HG02885 (cell line): ENCODE measurements around the gene PCP4L1.
"Not testable (repeated sequence)": the region's sequence is repeated elsewhere in the genome, so short reads cannot be mapped to it uniquely, and the experiment has no call there.

Experiments used
- ATAC-seq: cut with Tn5 transposase; IDR thresholded peaks from one replicate; pipeline ENCODE4 v1.9.1; 2021; ENCODE audit warnings: mild to moderate bottlenecking; ENCODE audit not compliant: unreplicated experiment, poor library complexity

Gene PCP4L1

DNA sequence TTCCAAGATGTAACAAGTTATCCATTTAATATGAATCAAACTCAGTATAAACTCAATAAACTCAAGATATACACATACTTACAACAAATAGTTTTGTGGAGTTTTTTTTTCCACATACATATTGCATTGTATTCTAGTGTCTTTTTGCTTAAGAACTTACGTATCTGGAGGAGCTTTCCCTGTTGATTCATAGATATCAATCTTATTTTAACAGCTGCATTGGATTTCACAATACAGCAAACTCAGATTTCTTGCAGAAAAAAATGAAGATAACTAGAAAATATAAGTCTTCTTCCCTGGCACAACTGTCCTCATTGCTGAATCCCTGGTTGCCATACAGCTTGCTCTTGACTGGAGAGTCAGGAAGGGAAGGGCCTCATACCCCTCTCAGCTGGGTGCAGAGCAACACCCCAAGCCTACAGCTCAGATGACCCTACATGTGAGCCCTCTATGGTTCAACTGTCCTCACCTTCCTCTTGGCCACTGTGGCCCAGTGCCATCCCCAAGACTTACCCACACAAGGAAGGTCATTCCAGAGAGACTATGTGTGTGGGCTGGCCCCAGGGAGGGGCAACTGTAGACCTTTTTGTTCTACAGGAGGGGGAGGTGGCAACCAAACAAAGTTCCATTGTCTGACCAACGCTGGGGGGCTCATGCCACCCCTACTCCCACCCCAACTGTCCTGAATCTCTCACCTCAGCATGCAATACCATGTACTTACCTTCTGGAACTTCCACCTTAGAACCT, 49.5 kb downstream of the PCP4L1 start:
- ATAC-seq = no peak

DNA sequence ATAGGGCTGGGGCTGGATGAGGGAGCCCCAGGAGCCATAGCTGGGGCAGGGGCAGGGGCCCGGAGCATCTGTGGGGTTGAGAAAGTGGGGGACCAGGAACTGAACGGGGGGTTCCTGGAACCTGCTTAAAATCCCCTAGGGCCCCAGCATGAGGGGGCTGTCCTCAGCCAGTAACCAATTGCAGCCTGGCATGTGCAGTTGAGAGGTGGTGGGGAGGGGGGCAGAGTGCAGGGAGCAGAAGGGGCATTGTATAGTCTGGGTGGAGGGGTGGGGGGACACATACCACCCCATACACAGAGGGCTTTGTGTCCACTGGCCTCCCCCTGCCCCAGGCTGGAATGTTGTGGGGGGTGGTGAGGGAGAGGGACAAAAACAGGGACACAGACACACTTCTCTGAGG, 51.3 kb downstream of the PCP4L1 start, which contains the start of gene MPZ:
MPZ (minus strand) TSS at position 101 of the 400 bp plus-strand sequence; CDS start at position 38, 63 bp downstream.
- ATAC-seq = no peak

GRCh38 chr1:161311595-161312181, 53.1 kb downstream of the PCP4L1 start:
- ATAC-seq = no peak

GRCh38 chr1:161313554-161314200, 55.1 kb downstream of the PCP4L1 start:
- no peak for ATAC-seq

GRCh38 chr1:161314201-161314981, 55.8 kb downstream of the PCP4L1 start, which contains the start of gene SDHC:
SDHC (plus strand) TSS chr1:161314381; CDS start chr1:161314406, 25 bp downstream.
- ATAC-seq = peak; percentile 99

GRCh38 chr1:161315841-161316674, 57.5 kb downstream of the PCP4L1 start:
- not testable (repeated sequence) for ATAC-seq

GRCh38 chr1:161324020-161324419, 65.5 kb downstream of the PCP4L1 start:
- no peak for ATAC-seq

- ATAC-seq = no peak
Measured at GRCh38 chr1:161330346-161330745, 71.8 kb downstream of the PCP4L1 start.

GRCh38 chr1:161333166-161333565, 74.6 kb downstream of the PCP4L1 start:
- no peak for ATAC-seq
